CD4-positive, alpha-beta T cell treated with Interleukin-10 for 1 hour (primary cell): ENCODE data around the gene POLE.

Experiments used
- DNase-seq: peaks from one replicate; pipeline ENCODE4 v3.0.0-alpha.2; 2020

POLE gene

GRCh38 chr12:132575661-132576060, 111.5 kb downstream of the POLE start:
- DNase-seq, result no peak

DNA sequence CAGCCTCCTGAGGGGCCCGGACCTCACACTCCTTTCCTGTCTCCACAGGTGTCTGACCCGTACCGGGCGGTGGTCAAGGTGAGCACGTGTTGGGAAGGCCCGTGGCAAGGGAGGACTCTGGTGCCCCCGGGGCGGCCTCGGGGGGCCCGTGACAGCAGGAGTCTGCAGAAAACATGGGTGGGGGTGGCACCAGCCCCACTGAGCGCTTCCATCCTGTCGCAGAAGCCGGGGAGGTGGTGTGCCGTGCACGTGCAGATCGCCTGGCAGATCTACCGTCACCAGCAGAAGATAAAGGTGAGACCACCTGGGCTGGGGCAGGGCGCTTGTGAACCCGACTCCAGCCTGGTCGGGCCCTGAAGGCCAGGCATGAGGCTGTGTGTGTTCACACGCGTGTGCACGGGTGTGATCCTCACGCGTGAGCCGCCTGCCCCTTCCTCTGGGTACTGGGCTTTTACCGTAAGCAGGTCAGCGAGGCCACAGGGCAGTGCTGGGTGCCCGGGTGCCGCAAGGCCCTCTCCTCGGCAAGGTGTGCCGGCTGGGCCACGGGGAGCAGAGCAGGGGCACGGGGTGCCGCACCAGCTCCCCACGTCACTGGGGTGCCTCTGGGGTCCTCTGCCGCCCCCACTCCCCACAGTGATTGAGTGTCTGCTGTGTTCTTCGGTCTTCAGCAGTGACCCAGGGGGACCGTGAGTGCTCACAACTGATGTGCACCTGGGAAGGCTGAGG, 112.7 kb downstream of the POLE start:
- DNase-seq, result no peak
